ENCODE measurements around the gene NFAM1.

Gene NFAM1

GRCh38 chr22:42358643-42359558 lies 73.3 kb downstream of the NFAM1 start:
- Histone ChIP-seq H3K36me3 (ENCODE audit: control insufficient read depth, insufficient read depth, low read length) (no peaks in the 10 kb centered on the region), H3K4me1 (no peaks in the 10 kb centered on the region), H3K9me3 (ENCODE audit: control insufficient read depth, low read length) (no peaks in the 10 kb centered on the region), H3K27ac (no peak overlapping the region), H3K4me2 (ENCODE audit: low read length) (no peak overlapping the region), H3K79me2 (no peaks in the 10 kb centered on the region), H2AFZ (no peak overlapping the region), H3K27me3 (ENCODE audit: control insufficient read depth, insufficient read depth, low read length) (no peaks in the 10 kb centered on the region), H3K4me3 (ENCODE audit: low read depth, low read length) (no peak overlapping the region), H3K9ac (no peak overlapping the region)
- TF ChIP-seq CTCF (IDR thresholded peaks at IDR 0.05) = no peak

DNA sequence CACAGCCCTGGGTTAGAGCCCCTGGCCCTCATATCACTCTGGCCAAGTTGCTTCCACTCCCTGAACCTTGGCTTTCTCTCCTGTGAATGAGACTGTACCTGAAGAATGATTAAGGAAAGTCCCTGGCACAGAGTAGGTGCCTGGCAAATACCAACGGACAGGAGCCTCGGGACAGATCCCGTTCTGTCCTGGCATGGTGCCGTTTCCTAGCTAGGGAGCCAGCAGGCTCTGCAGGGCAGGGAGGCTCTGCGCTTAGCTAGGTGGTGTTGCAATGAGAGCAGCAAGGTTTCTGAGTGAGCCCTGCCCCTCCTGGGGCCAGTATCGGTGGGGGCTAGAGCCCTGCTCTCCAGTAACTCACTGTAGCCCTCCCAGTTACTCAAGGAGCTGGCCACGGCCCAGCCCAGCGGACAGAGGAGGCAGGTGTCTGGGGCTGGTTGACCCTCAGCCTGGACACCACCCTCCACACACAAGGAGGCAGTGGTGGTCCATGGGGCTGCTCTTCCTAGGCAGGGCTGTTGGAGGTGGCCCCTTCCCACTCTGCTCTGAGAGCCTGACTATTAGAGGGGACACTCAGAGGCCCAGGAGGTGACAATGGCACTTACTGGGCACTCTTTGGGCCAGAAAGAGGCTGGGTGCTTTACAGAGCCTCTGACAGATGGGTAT lies 74.4 kb downstream of the NFAM1 start:
- Histone ChIP-seq H3K36me3 (ENCODE audit: control insufficient read depth, insufficient read depth, low read length) (no peaks in the 10 kb centered on the region), H3K9me3 (ENCODE audit: control insufficient read depth, low read length) (no peaks in the 10 kb centered on the region), H3K4me2 (ENCODE audit: low read length) (no peak overlapping the region), H3K27me3 (ENCODE audit: control insufficient read depth, insufficient read depth, low read length) (no peaks in the 10 kb centered on the region), H2AFZ (no peak overlapping the region), H3K9ac (no peak overlapping the region), H3K27ac (no peak overlapping the region), H3K4me3 (ENCODE audit: low read depth, low read length) (no peak overlapping the region), H3K4me1 (no peaks in the 10 kb centered on the region), H3K79me2 (no peaks in the 10 kb centered on the region)
- no peak for TF ChIP-seq CTCF (IDR thresholded peaks at IDR 0.05)

- Histone ChIP-seq H3K4me2 (ENCODE audit: low read length) (no peak overlapping the region), H3K36me3 (ENCODE audit: control insufficient read depth, insufficient read depth, low read length) (no peaks in the 10 kb centered on the region), H3K9ac (no peak overlapping the region), H3K27me3 (ENCODE audit: control insufficient read depth, insufficient read depth, low read length) (no peaks in the 10 kb centered on the region), H3K4me1 (no peaks in the 10 kb centered on the region), H3K9me3 (ENCODE audit: control insufficient read depth, low read length) (no peaks in the 10 kb centered on the region), H2AFZ (no peak overlapping the region), H3K4me3 (ENCODE audit: low read depth, low read length) (no peak overlapping the region), H3K27ac (no peak overlapping the region), H3K79me2 (no peaks in the 10 kb centered on the region)
- no peak for TF ChIP-seq CTCF (IDR thresholded peaks at IDR 0.05)
Measured at GRCh38 chr22:42357221-42357620, 75.0 kb downstream of the NFAM1 start.

DNA sequence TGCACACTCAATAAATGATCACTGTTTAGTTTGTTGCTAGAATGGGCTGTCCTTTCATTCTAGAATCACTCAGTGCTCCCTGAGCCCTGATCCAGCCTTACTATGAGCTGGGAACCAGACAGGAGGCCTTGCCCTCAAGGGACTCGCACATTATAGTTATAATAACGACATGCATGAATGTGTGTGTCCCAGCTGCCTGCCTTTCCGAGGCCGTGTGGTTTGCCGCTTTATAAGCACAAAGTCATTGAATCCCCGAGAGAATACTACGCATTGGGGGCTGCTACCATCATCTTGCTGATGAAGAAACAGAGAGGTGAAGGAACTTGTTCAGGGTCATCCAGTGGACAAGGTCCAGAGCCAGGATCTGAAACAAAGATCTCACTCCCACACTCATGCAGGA lies 75.7 kb downstream of the NFAM1 start:
- Histone ChIP-seq H3K36me3 (ENCODE audit: control insufficient read depth, insufficient read depth, low read length) (no peaks in the 10 kb centered on the region), H3K4me2 (ENCODE audit: low read length) (no peak overlapping the region), H3K4me1 (no peaks in the 10 kb centered on the region), H2AFZ (no peak overlapping the region), H3K79me2 (no peaks in the 10 kb centered on the region), H3K27me3 (ENCODE audit: control insufficient read depth, insufficient read depth, low read length) (no peaks in the 10 kb centered on the region), H3K4me3 (ENCODE audit: low read depth, low read length) (no peak overlapping the region), H3K9ac (no peak overlapping the region), H3K9me3 (ENCODE audit: control insufficient read depth, low read length) (no peaks in the 10 kb centered on the region), H3K27ac (no peak overlapping the region)
- no peak for TF ChIP-seq CTCF (IDR thresholded peaks at IDR 0.05)
